B cell (primary cell): ENCODE results near the gene MRPL34.

ENCODE experiments used
- EZH2 ChIP-seq: IDR thresholded peaks from 2 replicates; pipeline ENCODE4 v1.6.1; 2012; ENCODE audit warnings: borderline replicate concordance, low read depth, mild to moderate bottlenecking, moderate library complexity, low read length; ENCODE audit not compliant: insufficient read depth, poor library complexity, severe bottlenecking
- TF ChIP-seq, protein P1 (sequence below): fragments of 200-600 bp; IDR thresholded peaks from one replicate; pipeline ENCODE4 v1.8.0; 2022; ENCODE audit warnings: antibody characterized with exemption, mild to moderate bottlenecking

DNA sequence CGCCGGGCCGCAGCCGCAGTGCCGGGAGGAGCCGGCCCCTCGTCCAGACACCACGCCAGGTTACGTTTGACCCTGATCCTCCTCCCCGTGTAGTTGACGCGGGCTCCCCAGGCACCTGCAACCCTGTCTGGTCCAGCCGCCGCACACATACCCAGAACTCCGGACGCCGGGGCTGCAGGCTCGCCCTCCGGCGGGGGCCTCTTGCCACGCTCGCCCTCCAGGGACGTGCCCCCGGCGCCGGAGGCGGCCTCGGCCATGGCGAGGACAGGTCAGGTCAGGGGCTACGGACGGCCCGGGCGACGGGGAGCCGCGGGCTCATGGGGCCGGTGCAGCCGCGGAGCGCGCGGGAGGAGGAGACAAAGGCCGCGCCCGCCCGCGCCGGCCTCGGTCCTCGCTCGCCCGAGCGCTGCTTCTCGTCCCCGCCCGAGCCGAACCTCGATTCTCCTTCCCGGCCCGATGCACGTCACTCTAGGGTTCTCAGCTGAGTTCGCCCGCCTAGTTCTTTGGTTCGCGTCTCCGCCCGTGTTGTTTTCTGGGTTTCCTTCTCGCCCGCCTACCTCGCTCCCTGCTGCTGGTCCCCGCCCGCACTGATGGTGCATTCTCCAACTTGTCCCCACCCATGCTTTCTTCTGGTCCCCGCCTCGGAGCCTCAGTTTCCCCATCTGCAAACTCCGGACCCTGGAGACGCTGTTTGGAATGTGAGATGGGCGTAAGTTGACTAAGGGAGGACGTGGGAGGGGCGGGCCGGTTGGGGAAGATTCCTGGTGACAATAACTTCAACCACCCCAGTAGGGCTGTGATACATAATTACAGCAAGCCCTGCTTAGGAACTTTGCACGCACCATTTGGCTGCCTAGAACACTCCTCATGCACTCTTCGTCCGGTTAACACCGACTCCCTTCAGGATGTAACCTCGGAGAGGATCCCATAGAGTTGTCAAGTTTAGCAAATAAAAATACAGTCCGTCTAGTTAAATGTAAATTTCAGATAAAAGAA lies 29.0 kb downstream of the MRPL34 start, which contains the start of gene ANO8:
- TF ChIP-seq, protein P1, sequence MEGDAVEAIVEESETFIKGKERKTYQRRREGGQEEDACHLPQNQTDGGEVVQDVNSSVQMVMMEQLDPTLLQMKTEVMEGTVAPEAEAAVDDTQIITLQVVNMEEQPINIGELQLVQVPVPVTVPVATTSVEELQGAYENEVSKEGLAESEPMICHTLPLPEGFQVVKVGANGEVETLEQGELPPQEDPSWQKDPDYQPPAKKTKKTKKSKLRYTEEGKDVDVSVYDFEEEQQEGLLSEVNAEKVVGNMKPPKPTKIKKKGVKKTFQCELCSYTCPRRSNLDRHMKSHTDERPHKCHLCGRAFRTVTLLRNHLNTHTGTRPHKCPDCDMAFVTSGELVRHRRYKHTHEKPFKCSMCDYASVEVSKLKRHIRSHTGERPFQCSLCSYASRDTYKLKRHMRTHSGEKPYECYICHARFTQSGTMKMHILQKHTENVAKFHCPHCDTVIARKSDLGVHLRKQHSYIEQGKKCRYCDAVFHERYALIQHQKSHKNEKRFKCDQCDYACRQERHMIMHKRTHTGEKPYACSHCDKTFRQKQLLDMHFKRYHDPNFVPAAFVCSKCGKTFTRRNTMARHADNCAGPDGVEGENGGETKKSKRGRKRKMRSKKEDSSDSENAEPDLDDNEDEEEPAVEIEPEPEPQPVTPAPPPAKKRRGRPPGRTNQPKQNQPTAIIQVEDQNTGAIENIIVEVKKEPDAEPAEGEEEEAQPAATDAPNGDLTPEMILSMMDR, result no peak
- no peak for TF ChIP-seq EZH2
